Hematopoietic multipotent progenitor cell treated with erythropoietin and hydrocortisone succinate and interleukin-3 and kit ligand, for 17 days (in vitro differentiated cells): ENCODE measurements around the gene CIITA.
A peak's percentile ranks its signal among the peaks of the same experiment; 100 is the strongest.

Experiments
- DNase-seq: peaks from one replicate; pipeline ENCODE4 v3.0.0-alpha.2; 2015; ENCODE audit warnings: low spot score

Gene CIITA

DNA sequence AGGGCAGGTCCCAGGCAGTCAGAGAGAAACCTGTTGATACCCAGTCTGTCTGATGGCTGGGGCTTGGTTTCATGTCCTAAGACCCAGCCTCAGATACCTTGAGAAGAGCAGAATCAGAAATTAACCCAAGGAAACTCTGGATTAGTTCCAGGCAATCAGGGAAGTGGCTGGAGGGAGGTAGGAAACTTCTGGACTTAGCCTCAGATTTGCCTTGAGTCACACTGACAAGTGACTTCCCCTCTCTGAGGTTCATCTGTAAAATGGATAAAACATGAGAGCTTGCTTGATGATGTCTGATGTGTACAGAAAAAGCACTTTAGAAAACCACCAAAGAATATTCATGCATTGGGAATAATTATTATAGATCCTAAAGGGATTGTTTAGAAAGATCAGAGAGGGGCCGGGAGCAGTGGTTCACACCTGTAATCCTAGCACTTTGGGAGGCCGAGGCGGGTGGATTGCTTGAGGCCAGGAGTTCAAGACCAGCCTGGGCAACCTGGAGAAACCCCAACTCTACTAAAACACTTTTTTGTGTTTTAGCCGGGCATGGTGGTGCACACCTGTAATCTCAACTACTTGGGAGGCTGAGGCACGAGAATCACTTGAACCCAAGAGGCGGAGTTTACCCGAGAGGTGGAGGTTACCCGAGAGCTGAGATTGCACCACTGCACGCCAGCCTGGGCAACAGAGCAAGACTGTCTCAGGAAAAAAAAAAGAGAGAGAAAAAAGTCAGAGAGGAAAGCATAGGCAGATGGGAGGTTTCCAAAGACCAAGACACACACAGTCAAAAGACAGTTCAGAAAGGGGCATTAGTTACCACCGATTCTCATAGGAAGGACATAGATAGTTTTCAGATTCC, 3.8 kb downstream of the CIITA start:
- DNase-seq = no peak

GRCh38 chr16:10881479-10882030, 4.6 kb downstream of the CIITA start:
- DNase-seq = no peak

DNA sequence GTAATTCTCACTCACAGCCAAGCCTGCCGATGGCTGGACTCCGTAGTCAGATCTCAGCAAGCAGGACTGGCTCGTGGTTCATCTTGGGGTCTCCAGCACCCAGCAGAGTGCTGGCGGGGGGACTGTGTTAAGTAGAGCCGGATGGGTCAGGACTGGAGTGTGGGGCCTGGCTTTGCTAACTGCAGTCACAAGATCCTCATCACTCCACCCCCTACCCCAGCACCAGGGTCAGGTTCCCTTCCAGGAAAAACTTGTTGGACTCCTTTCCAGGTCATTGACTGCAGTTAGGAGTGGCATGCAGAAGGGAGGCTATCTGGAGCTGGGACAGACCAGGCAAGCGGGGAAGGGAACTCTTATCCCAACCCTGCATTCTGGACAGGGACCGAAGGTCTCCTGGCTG, 6.0 kb downstream of the CIITA start:
- no peak for DNase-seq

DNA sequence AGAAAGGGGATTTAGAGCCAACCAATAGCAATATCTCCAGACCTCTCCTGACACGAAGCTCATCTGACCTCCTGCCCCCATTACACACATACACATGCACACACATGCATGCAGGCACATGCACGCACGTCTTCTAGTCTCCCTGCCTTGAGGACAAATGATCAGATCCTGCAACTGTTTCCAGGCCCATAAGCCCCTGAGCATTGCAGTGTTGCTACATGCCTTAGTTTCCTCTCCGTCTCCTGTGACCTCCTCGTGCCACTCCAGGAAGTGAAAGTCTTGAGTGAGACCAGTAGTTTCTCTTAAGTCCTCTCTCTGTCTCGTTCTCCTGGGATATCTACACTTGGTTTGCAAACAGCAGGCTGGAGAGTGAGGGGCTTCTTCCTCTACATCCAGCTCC, 8.2 kb downstream of the CIITA start:
- no peak for DNase-seq

DNA sequence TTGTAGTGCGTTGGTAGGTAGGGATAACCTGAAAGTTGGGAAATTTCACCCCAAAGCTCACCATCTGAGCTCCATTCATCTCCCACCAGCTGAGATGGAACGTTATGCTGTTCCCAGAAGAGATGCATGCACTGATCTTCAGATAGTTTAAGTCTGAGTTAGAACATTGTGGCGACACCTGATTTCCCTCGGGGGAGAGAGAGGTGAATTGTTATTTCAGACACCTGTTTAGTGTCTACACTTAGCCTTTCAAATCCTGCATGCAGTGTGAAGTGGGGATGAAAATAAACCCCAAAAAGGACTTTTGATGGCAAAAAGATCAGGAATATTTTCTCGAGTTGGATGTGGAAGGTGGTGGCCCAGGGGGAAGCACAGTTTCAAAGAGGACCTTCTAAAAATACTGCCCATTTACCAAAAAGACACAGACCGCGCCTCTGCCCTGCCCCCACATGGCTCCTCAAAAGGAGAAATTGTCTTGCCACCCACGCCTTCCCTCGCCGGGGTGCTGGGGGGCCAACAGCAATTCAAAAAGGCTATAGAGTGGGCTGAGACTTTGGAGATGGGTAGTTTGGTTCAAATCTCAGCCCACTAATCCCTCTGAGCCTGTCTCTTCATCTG, 11.4 kb downstream of the CIITA start:
- no peak for DNase-seq

DNA sequence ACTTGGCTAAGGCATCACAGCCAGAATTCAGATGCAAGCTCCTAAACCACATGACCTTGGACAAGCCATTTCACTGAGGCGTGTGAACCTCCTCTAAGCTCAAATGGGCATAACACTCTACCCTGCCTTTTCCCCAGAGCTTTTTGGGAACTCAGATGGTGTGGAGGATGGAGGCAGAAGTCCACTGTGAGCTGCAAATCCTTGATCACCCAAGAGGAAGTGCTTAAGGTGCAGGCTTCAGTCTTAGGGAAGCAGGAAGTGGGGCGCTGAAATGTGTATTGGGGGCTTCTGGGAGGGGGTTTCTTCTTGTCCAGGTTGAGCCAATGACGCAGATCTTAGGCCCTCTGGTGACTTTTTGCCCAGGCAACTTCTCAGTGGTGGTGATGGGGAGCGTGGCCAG, 12.9 kb downstream of the CIITA start:
- DNase-seq = no peak

DNA sequence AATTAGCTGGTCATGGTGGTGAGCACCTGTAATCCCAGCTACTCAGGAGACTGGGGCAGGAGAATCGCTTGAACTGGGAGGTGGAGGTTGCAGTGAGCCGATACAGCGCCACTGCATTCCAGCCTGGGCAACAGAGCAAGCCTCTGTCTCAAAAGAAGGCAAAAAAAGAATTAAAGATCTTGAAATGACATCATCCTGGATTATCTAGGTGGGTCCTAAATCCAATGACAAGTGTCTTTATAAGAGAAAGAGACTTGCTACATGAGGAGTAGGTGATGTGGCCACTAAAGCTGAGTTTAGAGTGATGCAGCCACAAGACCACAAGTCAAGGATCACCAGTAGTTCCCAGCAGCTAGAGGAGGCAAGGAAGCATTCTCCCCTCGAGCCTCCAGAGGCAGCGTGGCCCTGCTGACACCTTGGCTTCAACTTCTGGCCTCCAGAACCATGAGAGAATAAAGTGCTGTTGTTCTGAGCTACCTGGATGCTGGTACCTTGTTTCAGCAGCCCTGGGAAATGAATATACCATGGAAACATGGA, 15.8 kb downstream of the CIITA start:
- DNase-seq = no peak

- no peak for DNase-seq
These were observed 18.3 kb downstream of the CIITA start for GRCh38 chr16:10895053-10895946.

DNA sequence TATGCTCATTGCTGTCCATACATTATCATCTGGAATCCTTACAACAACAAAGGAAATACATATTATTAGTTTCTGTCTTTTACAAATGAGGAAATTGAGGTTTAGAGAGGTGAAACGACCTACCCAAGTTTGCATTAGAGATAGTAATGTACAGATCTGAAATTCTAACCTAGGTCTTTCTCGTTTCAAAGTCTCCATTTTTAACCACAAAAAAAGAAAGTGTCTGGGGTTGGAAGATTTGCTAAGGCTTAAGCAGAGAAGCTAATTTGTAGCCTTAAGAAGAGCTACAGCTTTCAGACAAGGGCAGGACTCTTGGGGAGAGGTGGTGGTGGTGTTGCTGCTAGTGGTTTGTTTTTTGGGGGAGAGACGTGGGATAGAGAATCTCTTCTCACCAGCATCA, 19.2 kb downstream of the CIITA start:
- no peak for DNase-seq

DNA sequence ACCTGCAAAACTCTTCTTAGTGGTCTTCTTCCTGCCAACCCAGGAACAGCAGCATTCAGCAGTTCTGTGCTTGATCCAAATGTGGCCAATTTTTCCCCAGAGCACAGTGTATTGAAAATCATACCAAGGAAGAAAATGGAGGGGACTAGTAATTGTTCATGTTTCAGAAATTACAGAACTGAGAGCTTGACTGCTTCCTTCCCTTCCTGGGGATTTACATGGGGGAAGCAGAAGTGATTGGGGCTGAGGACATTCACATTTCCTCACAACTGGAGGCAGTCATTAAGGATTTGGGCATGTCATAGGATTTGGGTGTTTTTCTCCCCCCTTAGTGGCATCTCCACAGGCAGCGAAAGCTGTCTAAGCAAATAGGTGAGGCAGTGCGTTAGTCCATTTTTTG, 19.7 kb downstream of the CIITA start:
- no peak for DNase-seq

GRCh38 chr16:10897134-10897533, 20.1 kb downstream of the CIITA start:
- DNase-seq = no peak

DNA sequence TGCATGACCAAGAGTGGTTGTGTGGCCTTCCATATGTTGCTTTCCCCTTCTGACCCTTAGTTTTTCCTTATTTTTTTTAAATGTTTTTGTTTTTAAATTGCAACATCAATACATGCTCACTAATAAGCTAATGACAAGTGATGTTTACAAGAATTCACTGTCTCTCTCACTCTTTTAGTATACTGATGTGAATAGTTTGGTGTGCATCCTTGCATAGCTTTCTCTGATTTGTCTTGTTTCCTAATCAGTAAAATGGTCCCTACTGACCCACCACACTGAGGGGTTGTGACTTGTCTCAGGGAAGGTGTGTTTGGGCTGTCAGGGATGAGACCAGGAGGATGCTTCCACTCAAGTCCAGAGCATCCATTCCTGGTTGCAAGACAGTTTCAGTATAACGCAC, 26.0 kb downstream of the CIITA start:
- no peak for DNase-seq

- no peak for DNase-seq
These were observed 29.5 kb downstream of the CIITA start for GRCh38 chr16:10906482-10906881.

- no peak for DNase-seq
These were observed 30.1 kb downstream of the CIITA start for GRCh38 chr16:10906914-10907756.

DNA sequence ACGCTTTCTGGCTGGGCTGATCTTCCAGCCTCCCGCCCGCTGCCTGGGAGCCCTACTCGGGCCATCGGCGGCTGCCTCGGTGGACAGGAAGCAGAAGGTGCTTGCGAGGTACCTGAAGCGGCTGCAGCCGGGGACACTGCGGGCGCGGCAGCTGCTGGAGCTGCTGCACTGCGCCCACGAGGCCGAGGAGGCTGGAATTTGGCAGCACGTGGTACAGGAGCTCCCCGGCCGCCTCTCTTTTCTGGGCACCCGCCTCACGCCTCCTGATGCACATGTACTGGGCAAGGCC, 30.7 kb downstream of the CIITA start:
- no peak for DNase-seq

DNA sequence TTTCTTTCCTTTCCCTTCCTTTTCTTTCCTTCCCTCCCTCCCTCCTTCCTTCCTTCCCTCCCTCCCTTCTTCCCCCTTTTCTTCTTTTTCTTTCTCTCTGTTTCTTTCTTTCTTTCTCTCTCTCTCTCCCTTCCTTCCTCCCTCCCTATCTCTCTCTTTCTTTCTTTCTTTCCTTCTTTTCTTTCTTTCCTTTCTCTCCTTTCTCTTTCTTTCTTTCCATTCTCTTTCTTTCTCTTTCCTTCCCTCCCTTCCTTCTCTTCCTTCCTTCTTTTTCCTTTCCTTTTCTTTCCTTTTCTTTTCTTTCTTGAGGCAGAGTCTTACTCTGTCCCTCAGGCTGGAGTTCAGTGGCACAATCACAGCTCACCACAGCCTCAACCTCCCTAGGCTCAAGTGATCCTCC, 34.3 kb downstream of the CIITA start:
- DNase-seq = no peak

GRCh38 chr16:10916534-10916933, 39.5 kb downstream of the CIITA start:
- no peak for DNase-seq

DNA sequence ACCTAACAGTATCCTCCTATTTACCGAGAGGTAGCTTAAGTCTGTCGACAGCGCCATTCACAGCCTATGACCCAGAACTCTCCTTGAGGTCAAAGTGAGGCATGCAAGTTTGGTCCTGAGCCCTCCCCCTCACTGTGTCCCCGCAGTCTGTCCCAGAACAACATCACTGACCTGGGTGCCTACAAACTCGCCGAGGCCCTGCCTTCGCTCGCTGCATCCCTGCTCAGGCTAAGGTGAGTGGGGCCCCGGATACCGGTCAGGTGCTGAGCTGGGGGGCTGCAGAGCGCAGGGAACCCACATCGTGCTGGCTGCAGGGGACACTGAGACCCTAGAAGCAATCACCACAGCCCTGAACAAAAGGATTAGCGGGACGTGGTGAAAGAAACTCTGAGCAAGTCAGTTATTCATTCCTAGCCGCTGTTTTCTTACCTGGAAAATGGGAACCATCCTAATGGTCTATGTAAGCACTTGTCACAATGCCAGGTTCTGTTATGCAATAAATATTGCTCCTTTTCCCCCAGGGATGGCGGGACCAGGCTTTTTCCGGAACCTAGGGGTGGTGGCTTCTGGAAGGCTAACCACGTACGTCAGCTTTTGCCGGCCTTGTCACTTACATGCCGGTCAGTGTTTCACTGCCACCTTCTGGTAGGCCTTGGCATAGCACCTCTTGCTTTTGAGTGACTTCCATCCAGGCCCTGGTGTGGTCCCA, 41.4 kb downstream of the CIITA start:
- peak; percentile 86 for DNase-seq

DNA sequence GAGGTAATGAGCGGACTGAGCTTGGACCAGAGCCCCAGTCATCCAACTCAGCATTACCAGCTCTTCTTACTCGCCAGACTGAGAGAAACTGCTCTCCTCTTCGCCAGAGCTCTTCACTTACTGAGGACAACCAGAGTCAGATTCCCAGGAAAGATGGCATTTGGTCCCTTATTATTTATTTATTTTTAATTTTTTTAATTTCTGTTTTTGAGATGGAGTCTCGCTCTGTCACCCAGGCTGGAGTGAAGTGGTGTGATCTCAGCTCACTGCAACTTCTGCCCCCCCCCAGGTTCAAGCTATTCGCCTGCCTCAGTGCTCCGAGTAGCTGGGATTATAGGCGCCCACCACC, 42.0 kb downstream of the CIITA start:
- DNase-seq = no peak

DNA sequence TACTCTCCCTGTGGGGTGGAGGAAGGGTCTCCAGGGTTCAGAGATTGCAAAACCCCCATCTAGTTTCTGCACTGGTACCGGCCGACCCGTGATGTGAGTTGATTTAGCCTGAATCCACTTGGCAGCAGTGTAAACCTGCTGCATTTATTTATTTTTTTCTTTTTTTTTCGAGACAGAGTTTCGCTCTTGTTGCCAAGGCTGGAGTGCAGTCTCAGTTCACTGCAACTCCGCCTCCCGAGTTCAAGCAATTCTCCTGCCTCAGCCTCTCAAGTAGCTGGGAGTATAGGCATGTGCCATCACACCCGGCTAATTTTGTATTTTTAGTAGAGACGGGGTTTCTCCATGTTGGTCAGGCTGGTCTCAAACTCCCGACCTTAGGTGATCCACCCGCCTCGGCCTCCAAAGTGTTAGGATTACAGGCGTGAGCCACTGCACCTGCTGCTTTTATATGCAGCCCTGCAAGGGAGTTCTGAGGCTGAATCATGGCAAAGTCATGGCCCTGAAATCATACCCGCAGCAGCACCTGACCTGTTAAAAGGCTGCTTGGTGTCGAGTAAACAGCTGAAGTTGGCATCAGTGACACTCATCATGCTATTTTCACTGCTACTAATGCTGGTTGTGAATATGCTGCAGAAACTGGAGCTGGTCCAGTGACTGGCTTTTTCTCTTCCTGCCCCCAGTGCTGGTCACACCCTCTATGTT, 43.9 kb downstream of the CIITA start:
- no peak for DNase-seq
